Peyer's patch (tissue), 4 donors: ENCODE results near the gene ANKRD50. TPM values are rescaled to one million over a fixed set of nuclear protein-coding genes. Genes with fewer than 3 reads are reported as not detected.

ENCODE experiments used
- DNase-seq, 3 donors: peaks; one replicate each; pipeline ENCODE4 v3.0.0-alpha.2; 2017 to 2019
- H3K27ac ChIP-seq, 4 donors: fragments of 200-600 bp; sonication (generic); one replicate each; pipeline ENCODE4 v1.5.1; 2016 to 2019
- H3K27me3 ChIP-seq, 2 donors: fragments of 200-600 bp; sonication (generic); one replicate each; pipeline ENCODE4 v1.5.1; 2019
- H3K36me3 ChIP-seq, 3 donors: fragments of 200-600 bp; sonication (generic); one replicate each; pipeline ENCODE4 v1.5.1; 2016 to 2019
- H3K4me1 ChIP-seq, 4 donors: fragments of 200-600 bp; sonication (generic); one replicate each; pipeline ENCODE4 v1.5.1; 2016 to 2019
- H3K4me3 ChIP-seq, 4 donors: fragments of 200-600 bp; sonication (generic); 1 replicate in 3 of 4; 2 replicates in 1 of 4; pipeline ENCODE4 v1.5.1; 2016 to 2019; ENCODE audit warnings: mild to moderate bottlenecking in 1 of 4
- H3K9me3 ChIP-seq, 4 donors: fragments of 200-600 bp; sonication (generic); one replicate each; pipeline ENCODE4 v1.5.1; 2016 to 2019; ENCODE audit warnings: mild to moderate bottlenecking in 1 of 4
- CTCF ChIP-seq, 6 experiments: fragments of 450-650 bp in 4 of 6; fragments of 200-600 bp in 2 of 6; sonication (generic) in 1 of 6; IDR thresholded peaks; one replicate each; pipeline ENCODE4 v1.5.1; 2017 to 2019; ENCODE audit warnings: antibody characterized with exemption in 6 of 6, mild to moderate bottlenecking in 3 of 6, moderate library complexity in 1 of 6
- POLR2A ChIP-seq, 2 donors: fragments of 450-650 bp; IDR thresholded peaks; one replicate each; pipeline ENCODE4 v1.5.1; 2017; ENCODE audit warnings: antibody characterized with exemption in 2 of 2, mild to moderate bottlenecking in 2 of 2, moderate library complexity in 2 of 2
- total RNA-seq, 4 donors: library from RNA; depleted of rRNA; stranded (reverse); fragments of >200 nt; gene quantifications; one replicate each; pipeline ENCODE4 v1.1.0, GENCODE V29; 2016

ANKRD50 gene
- total RNA-seq, 4 donors from 2014 or later, result 9.6 to 16.1 (median 12.3) TPM

- no peak for TF ChIP-seq CTCF (IDR thresholded peaks at IDR 0.05)
- TF ChIP-seq POLR2A (IDR thresholded peaks at IDR 0.05), result no peak
- no peaks in the 10 kb centered on the region for H3K4me1 ChIP-seq
- DNase-seq, result no peak
- H3K27me3 ChIP-seq, result no peaks in the 10 kb centered on the region
- no peaks in the 10 kb centered on the region for H3K9me3 ChIP-seq
- H3K27ac ChIP-seq, result no peak overlapping the region
- H3K4me3 ChIP-seq, result no peak overlapping the region
- no peaks in the 10 kb centered on the region for H3K36me3 ChIP-seq
Measured at GRCh38 chr4:124737619-124738018, 25.1 kb upstream of the ANKRD50 start.

- Histone ChIP-seq H3K9me3 (no peaks in the 10 kb centered on the region), H3K4me1 (no peaks in the 10 kb centered on the region), H3K4me3 (no peak overlapping the region), H3K36me3 (no peaks in the 10 kb centered on the region), H3K27ac (no peak overlapping the region), H3K27me3 (no peaks in the 10 kb centered on the region)
- no peak for DNase-seq
- TF ChIP-seq CTCF (IDR thresholded peaks at IDR 0.05) (no peak), POLR2A (IDR thresholded peaks at IDR 0.05) (no peak)
Measured at GRCh38 chr4:124736526-124736925, 24.0 kb upstream of the ANKRD50 start.

- Histone ChIP-seq H3K4me3 (no peak overlapping the region), H3K27me3 (no peaks in the 10 kb centered on the region), H3K36me3 (no peaks in the 10 kb centered on the region), H3K4me1 (no peaks in the 10 kb centered on the region), H3K9me3 (no peaks in the 10 kb centered on the region), H3K27ac (no peak overlapping the region)
- DNase-seq, result no peak
- TF ChIP-seq CTCF (IDR thresholded peaks at IDR 0.05), result no peak
- TF ChIP-seq POLR2A (IDR thresholded peaks at IDR 0.05), result no peak
Measured at GRCh38 chr4:124727331-124727890, 14.9 kb upstream of the ANKRD50 start.

- no peaks in the 10 kb centered on the region for H3K27me3 ChIP-seq
- no peaks in the 10 kb centered on the region for H3K9me3 ChIP-seq
- no peak for DNase-seq
- no peak overlapping the region for H3K4me3 ChIP-seq
- TF ChIP-seq POLR2A (IDR thresholded peaks at IDR 0.05) (no peak), CTCF (IDR thresholded peaks at IDR 0.05) (no peak)
- H3K36me3 ChIP-seq, result no peaks in the 10 kb centered on the region
- H3K4me1 ChIP-seq, result no peaks in the 10 kb centered on the region
- no peak overlapping the region for H3K27ac ChIP-seq
Measured at GRCh38 chr4:124726269-124726668, 13.7 kb upstream of the ANKRD50 start.

- Histone ChIP-seq H3K4me3 (no peak overlapping the region), H3K27me3 (no peaks in the 10 kb centered on the region), H3K36me3 (no peaks in the 10 kb centered on the region), H3K9me3 (no peaks in the 10 kb centered on the region), H3K27ac (no peak overlapping the region), H3K4me1 (no peaks in the 10 kb centered on the region)
- no peak for DNase-seq
- TF ChIP-seq CTCF (IDR thresholded peaks at IDR 0.05), result no peak
- no peak for TF ChIP-seq POLR2A (IDR thresholded peaks at IDR 0.05)
Measured at GRCh38 chr4:124722071-124722470, 9.5 kb upstream of the ANKRD50 start.

- no peak for TF ChIP-seq POLR2A (IDR thresholded peaks at IDR 0.05)
- no peak for TF ChIP-seq CTCF (IDR thresholded peaks at IDR 0.05)
- Histone ChIP-seq H3K36me3 (no peaks in the 10 kb centered on the region), H3K27me3 (no peaks in the 10 kb centered on the region), H3K27ac (no peak overlapping the region), H3K9me3 (no peaks in the 10 kb centered on the region), H3K4me3 (no peak overlapping the region), H3K4me1 (no peaks in the 10 kb centered on the region)
- no peak for DNase-seq
Measured at GRCh38 chr4:124717101-124717500, 4.6 kb upstream of the ANKRD50 start.
